ENCODE measurements around the gene CNTRL.
"Not testable (repeated sequence)": the region's sequence is repeated elsewhere in the genome, so short reads cannot be mapped to it uniquely, and the experiment has no call there.

Gene CNTRL

GRCh38 chr9:121074370-121075250 is at the start of gene CNTRL:
CNTRL (plus strand) TSS chr9:121074955; CDS start chr9:121088327, 13,372 bp downstream.
- peak; percentile 82 to 84 for DNase-seq

DNA sequence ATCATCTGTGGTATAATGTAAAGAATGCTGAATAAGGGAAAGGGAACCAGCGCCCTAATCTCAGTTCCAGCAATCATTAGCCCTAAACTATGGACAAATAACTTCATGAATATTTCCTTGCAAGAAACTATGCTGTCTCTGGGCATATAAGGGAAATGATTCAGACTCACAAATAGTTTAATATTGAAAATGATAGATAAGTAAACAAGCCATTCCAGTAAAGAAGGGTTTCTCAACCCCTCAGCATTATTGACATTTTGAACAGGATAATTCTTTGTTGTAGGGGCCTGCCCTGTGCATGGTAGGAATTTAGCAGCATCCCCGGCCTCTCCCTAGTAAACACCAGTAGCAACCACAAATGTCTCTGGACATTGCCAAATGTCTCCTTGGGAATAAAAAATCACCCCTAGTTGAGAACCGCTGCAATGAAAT is 48.5 kb upstream of the CNTRL start:
- DNase-seq = no peak

DNA sequence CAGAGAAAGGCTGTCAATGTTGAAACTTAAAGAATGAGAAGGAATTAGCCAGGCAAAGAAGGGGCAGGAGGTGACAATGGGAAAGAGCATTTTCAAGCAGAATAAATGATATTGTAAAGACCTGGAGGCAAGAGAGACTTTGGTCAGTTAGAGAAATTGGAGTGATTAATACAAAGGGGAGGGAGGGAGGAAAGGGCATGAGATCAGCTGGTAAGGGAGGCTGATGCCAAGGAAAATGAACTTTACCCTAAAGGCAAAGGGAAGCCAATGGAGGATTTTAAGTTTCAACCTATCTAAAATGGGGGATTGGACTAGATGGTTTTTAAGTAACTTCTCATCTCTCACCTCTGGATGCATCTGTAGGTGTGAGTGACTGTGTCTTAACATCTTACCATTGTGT is 48.0 kb upstream of the CNTRL start:
- DNase-seq = no peak

DNA sequence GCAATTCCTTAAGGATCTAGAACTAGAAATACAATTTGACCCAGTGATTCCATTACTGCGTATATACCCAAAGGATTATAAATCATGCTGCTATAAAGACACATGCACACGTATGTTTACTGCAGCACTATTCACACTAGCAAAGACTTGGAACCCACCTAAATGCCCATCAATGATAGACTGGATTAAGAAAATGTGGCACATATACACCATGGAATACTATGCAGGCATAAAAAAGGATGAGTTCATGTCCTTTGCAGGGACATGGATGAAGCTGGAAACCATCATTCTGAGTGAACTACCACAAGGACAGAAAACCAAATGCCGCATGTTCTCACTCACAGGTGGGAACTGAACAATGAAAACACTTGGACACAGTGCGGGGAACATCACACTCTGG is 46.5 kb upstream of the CNTRL start:
- not testable (repeated sequence) for DNase-seq

DNA sequence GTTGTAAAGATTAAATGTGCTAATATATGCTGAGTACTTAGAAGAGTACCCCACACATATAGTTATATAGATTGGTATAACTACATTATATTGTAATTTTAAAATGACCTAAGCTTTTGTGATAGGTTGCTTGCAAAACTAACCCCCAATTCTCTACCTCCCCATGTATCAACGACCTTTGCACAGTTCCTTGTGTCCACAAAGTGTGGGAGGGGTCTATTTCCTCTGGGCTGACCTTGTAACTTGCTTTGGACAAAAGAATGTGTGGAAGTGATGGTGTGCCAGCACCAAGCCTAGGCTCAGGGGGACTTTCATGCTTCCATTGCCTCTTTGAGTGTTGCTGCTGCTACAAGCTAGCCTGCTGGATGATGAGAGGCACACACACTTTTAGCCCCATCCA is 45.3 kb upstream of the CNTRL start:
- no peak for DNase-seq

DNA sequence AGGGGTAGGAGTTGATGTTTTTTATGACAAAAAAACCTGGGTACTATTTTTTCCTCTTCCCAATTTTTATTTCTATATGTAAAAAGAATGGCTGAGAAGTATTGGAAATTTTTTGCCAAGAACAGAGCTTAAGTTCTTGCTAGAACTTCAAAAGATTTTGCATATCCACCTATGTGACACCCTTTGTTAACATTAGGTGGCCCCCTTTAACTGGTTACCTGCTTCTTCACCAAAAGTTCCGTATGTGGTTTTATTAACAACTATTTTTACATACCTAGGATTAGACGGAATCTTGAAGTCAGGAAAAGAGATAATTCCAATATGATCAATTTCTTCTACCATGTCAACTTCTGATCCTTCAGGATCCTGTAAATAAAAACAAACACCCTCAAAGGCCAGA is 40.2 kb upstream of the CNTRL start:
- DNase-seq = no peak

DNA sequence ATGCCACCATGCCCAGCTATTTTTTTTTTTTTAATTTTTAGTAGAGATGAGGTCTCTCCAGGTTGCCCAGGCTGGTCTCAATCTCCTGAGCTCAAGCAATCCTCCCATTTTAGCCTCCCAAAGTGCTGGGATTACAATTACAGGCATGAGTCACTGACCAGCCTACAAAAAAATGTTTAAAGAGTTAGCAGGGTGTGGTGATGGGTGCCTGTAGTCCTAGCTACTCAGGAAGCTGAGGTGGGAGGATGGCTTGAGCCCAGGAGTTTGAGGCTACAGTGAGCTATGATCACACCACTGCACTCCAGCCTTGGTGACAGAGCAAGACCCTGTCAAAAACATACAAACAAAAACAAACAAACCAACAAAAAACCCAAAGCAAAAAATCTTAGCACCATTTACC is 39.0 kb upstream of the CNTRL start:
- DNase-seq = not testable (repeated sequence)

- no peak for DNase-seq
Observed at GRCh38 chr9:121038362-121038761, 36.4 kb upstream of the CNTRL start.

DNA sequence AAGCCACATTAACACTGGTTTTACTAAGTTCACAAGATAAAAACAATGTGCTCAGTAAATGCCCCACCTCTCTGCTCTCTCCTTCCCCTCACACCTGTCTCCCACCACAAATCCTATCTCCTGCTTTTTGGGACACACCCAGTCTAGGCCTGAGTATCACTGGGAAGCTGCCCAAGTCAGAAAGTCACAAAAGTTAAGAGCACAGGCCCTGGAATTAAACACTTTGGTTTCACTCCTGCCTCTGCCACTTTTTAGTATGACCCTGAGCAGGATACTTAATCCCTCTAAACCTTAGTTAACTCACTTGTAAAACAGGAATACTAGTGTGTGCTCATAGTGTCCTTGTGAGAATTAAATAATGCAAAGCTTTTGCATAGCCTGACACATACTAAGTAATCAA is 36.0 kb upstream of the CNTRL start:
- no peak for DNase-seq

GRCh38 chr9:121048175-121048574 is 26.6 kb upstream of the CNTRL start:
- DNase-seq = no peak

DNA sequence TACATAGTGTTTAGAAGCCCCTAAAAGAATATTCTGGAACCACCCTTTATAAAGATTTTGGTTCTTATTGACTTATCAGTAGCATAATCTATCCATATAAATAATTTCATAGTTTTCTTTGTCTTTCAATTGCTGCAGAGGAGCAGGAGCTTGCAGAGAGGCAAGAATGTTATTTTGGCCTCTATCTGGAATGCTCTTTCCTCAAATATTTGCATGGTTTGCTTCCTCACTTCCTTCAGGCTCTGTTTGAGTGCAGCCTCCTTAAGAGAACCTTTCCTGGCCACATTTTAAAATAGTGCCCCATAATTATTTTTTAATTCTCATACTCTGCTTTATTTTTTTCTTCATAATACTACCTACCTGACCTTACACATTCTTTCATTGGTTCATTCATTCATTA is 26.1 kb upstream of the CNTRL start:
- no peak for DNase-seq

GRCh38 chr9:121050128-121050988 is 24.4 kb upstream of the CNTRL start, which contains the start of gene C5:
C5 (minus strand) TSS chr9:121050275; CDS start chr9:121050246, 29 bp downstream.
- no peak for DNase-seq

GRCh38 chr9:121053544-121053943 is 21.2 kb upstream of the CNTRL start:
- no peak for DNase-seq

DNA sequence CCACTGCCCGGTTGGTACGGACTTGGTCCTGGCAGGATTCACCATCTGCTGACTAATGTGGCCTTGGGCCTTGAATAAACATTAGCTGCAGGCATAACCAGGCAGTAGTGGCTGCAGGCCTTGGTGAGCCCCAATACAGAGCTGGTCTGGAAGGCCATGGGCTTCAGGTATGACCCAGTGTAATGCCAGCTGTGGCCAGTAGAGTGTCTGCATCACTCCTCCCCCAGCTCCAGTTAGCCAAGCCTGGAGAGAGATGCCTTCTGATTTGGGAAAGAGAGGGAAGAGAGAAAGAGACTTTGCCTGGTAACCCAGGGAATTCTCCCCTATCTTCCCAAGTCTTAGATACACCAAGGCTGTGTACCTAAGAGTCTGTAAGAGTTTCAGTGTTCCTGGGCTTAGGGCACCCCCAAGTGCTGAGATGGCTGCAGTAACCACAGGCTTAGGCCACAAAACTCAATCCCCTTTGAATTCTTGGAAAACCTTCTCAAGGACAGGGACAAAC is 19.1 kb upstream of the CNTRL start:
- DNase-seq = no peak

DNA sequence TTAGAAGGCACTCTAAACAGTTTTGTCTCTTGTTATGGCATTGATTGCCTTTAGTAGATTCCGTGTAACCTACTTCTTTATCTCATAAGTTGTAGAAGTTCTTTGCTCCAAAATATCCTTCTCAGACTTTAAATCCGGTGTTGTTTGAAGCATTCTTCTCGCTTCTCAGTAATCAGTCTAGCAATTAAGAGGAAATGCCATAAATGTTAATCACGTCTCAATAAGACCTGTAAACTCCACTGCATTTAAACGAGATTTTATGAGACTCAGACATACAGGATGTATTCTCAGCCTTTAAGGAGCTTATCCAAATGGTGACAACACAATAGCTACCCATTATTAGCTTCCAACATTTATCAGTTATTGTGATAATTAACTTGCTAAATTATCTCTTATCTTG is 16.9 kb upstream of the CNTRL start:
- DNase-seq = no peak

- no peak for DNase-seq
Observed at GRCh38 chr9:121059513-121059912, 15.2 kb upstream of the CNTRL start.

DNA sequence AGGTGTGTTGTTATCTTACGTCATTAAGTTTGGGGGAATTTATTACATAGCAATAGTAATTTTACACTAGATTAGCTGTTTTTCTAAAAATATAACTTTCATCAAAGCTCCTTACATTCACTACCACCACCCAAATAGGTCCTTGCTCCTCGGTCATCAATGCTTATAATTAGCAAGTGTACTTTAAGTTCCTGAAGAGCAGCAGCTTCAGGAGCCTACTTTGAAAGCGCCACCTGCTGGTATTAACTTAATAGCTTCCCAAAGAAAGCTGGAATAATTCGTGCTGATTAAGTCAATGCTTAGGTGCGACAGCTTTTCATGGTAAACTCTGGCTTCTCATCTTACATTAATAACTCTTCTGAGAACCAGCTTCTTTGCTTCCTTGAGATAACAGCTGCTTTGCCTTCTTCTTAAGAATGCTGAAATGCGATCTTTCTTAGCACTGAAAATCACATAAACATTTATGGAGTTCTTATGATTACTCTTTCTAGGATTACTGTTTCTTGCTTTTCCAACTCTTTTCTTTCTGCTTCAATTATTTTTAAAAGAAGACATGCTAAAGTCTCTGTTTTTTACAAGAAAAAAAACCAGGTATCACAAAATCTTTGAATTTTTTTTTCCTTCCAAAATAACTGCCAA is 14.6 kb upstream of the CNTRL start:
- peak; percentile 14 to 64 for DNase-seq

DNA sequence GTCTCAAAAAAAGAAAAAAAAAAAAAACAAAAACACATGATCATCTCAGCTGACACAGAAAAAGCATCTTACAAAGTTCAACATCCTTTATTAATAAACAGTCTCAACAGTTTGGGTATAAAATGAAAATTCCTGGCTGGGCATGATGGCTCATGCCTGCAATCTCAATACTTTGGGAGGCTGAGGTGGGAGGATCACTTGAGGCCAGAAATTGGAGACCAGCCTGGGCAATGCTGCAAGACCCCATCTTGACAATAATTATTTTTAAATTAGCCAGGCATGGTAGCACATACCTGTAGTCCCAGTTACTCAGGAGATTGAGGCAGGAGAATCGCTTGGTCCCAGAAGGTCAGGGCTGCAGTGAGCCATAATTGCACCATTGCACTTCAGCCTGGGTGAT is 7.9 kb upstream of the CNTRL start:
- DNase-seq = no peak

GRCh38 chr9:121067640-121068039 is 7.1 kb upstream of the CNTRL start:
- DNase-seq = no peak

GRCh38 chr9:121069396-121069795 is 5.4 kb upstream of the CNTRL start:
- DNase-seq = no peak

DNA sequence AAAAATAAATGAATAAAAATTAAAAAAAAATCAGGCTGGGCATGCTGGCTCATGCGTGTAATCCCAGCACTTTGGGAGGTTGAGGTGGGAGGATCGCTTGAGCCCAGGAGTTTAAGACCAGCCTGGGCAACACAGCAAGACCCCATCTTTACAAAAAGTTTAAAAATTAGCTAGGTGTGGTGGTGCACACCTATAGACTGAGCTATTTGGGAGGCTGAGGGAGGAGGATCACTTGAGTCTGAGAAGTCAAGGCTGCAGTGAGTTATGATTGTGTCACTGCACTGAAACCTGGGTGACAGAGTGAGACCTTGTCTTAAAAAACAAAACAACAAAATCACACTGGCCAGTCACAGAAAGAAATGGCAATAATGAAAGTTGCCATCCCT is 3.4 kb upstream of the CNTRL start:
- no peak for DNase-seq

DNA sequence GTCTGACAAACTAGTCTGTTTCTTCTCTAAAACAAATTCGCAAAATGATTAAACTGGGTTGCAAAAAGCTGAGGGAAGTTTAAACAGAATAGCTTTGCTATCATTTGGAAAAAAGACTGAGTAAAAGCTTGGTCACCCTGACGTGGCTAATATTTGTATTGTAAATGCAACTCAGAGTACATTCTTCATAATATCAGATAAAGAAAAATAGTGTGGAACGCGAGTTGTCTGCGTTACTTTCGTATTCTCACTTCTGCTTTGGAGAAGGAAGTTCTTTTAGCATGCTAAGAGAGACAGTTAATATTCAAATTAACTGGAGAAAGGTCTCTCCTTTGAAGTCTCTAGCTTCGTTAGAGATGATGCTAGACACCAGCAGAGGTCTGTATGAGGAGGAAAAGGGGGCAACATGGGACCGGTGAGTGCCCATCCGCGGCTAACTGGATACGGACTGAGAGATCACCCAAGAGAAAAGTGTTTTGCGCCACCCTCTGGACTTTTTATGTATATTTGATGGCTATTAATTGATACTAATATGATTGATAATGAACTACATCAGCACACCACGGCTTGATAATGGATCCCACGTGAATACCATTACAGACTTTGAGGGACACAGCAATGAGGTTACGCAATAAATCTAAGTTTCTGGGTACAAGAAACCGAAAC is 2.9 kb upstream of the CNTRL start:
- peak; percentile 37 to 66 for DNase-seq

GRCh38 chr9:121073038-121073437 is 1.7 kb upstream of the CNTRL start:
- no peak for DNase-seq
